C4-2B (cell line): ENCODE data around the gene KRT38.

ENCODE experiments used
- CTCF ChIP-seq: fragments of 450-650 bp; conservative IDR thresholded peaks from 2 replicates; pipeline ENCODE4 v1.5.1; 2017; ENCODE audit warnings: mild to moderate bottlenecking
- ZFX ChIP-seq: fragments of 450-650 bp; IDR thresholded peaks from 2 replicates; pipeline ENCODE4 v1.6.1; 2017

DNA sequence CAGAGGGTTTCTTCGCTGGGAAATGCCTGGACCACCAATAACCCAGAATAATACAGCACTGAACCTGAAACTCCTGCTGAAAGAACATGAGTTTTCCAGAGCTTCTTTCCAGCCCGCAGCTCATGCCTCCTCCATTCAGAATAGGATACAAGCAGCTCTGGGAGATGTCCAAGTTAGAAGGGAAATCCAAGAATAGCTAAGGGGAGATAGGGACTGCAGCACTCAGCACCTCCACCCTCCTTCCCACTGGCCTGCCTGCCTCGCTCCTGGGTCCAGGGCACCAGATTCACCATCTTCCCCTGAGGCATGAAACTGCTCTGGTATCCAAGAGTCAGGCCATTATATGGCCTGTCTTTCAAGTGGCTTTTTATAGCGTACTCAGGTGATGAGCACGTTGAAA is 47.5 kb downstream of the KRT38 start:
- no peak for TF ChIP-seq CTCF
- TF ChIP-seq ZFX = no peak
